Neural cell (in vitro differentiated cells): ENCODE results near the gene SHOC1.

Source experiments
- EZH2 ChIP-seq: fragments of 200-600, 300-800 bp; shearing (Covaris generic), sonication (generic); IDR thresholded peaks from 2 replicates; pipeline ENCODE4 v1.6.1; 2014; ENCODE audit warnings: antibody characterized with exemption, low read length, borderline replicate concordance, mild to moderate bottlenecking; ENCODE audit not compliant: insufficient read depth, poor library complexity, severe bottlenecking
- POLR2AphosphoS5 ChIP-seq: IDR thresholded peaks from 2 replicates; pipeline ENCODE4 v1.6.1; 2012
- TF ChIP-seq, protein P1 (sequence below): fragments of 450-650 bp; IDR thresholded peaks from 2 replicates; pipeline ENCODE4 v1.5.1; 2014; ENCODE audit warnings: antibody characterized with exemption, mild to moderate bottlenecking, moderate library complexity; ENCODE audit not compliant: poor library complexity, severe bottlenecking
- TF ChIP-seq, protein P2 (sequence below): IDR thresholded peaks from 2 replicates; pipeline ENCODE4 v1.6.1; 2012; ENCODE audit warnings: borderline replicate concordance

DNA sequence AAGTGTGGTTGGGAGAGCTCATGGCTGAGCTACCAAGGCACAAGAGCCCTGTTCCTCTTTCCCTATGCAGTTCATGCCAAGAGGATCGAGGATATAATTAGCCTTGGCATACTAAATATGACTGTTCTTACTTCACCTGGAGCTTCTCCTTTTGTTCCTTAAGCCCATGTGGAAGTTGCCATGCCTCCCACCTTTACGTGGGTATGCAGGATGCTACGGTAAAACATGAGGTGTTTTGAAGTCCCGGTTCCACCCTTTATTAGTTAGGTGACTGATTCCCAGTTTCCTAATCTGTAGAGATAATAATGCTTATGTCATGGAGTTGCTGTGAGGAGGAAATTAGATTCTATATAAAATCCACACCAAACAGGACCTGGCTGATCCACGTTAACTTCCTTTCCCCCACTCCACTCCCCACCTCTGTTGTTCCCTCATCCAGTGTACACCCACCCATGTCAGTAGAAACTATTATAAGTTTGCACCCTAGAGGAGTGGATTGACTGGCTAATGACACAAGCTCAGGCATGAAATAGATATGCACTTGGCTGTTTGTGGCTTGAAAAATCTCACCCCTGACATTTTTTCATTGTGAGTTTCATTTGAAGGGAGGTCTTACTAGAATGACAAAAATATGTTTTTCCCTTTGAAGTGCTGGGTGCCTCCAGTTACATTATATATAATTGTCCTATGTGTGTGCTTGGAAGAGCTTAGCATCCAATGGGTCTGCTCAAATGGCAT is 36.8 kb upstream of the SHOC1 start:
- TF ChIP-seq, protein P1, sequence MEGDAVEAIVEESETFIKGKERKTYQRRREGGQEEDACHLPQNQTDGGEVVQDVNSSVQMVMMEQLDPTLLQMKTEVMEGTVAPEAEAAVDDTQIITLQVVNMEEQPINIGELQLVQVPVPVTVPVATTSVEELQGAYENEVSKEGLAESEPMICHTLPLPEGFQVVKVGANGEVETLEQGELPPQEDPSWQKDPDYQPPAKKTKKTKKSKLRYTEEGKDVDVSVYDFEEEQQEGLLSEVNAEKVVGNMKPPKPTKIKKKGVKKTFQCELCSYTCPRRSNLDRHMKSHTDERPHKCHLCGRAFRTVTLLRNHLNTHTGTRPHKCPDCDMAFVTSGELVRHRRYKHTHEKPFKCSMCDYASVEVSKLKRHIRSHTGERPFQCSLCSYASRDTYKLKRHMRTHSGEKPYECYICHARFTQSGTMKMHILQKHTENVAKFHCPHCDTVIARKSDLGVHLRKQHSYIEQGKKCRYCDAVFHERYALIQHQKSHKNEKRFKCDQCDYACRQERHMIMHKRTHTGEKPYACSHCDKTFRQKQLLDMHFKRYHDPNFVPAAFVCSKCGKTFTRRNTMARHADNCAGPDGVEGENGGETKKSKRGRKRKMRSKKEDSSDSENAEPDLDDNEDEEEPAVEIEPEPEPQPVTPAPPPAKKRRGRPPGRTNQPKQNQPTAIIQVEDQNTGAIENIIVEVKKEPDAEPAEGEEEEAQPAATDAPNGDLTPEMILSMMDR = no peak
- no peak for TF ChIP-seq POLR2AphosphoS5
- TF ChIP-seq, protein P2, sequence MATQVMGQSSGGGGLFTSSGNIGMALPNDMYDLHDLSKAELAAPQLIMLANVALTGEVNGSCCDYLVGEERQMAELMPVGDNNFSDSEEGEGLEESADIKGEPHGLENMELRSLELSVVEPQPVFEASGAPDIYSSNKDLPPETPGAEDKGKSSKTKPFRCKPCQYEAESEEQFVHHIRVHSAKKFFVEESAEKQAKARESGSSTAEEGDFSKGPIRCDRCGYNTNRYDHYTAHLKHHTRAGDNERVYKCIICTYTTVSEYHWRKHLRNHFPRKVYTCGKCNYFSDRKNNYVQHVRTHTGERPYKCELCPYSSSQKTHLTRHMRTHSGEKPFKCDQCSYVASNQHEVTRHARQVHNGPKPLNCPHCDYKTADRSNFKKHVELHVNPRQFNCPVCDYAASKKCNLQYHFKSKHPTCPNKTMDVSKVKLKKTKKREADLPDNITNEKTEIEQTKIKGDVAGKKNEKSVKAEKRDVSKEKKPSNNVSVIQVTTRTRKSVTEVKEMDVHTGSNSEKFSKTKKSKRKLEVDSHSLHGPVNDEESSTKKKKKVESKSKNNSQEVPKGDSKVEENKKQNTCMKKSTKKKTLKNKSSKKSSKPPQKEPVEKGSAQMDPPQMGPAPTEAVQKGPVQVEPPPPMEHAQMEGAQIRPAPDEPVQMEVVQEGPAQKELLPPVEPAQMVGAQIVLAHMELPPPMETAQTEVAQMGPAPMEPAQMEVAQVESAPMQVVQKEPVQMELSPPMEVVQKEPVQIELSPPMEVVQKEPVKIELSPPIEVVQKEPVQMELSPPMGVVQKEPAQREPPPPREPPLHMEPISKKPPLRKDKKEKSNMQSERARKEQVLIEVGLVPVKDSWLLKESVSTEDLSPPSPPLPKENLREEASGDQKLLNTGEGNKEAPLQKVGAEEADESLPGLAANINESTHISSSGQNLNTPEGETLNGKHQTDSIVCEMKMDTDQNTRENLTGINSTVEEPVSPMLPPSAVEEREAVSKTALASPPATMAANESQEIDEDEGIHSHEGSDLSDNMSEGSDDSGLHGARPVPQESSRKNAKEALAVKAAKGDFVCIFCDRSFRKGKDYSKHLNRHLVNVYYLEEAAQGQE = no peak
- TF ChIP-seq EZH2 = no peak
